Measurements from ENCODE around the gene MVB12B. TPM values are rescaled to one million over a fixed set of nuclear protein-coding genes. Genes with fewer than 3 reads are reported as not detected.
A peak's percentile ranks its signal among the peaks of the same experiment; 100 is the strongest.

The MVB12B gene
- total and polyA plus RNA-seq, 7 donors = 1.5 to 25.6 (median 11.6) TPM

GRCh38 chr9:126418608-126419007 is 92.0 kb downstream of the MVB12B start:
- Histone ChIP-seq H3K27ac (no peak overlapping the region), H3K4me3 (no peak overlapping the region), H3K9me3 (no peaks in the 10 kb centered on the region), H3K36me3 (ENCODE audit: insufficient read depth in 1 of 2, low read depth in 1 of 2) (peaks cover 0 to 8% of the 10 kb centered on the region in 2 donors), H3K27me3 (ENCODE audit: insufficient read depth in 3 of 3, low read length in 2 of 3) (no peaks in the 10 kb centered on the region), H3K4me1 (peaks cover 33% of the 10 kb centered on the region)
- no peak for ATAC-seq
- no peak for TF ChIP-seq CTCF (IDR thresholded peaks at IDR 0.05)
- intact Hi-C loops (cut with DNase I) = no loop called here
- DNase-seq = no peak
- whole genome bisulfite sequencing, 3 donors = 88 to 94% (median 88%) methylated on average over 6 of the region's 6 CpGs

GRCh38 chr9:126419475-126419874 is 92.8 kb downstream of the MVB12B start:
- peak; percentile 61 to 77 for DNase-seq
- Histone ChIP-seq H3K27ac (peak overlapping the region; percentile 53), H3K27me3 (ENCODE audit: insufficient read depth in 3 of 3, low read length in 2 of 3) (no peaks in the 10 kb centered on the region), H3K4me3 (no peak overlapping the region), H3K36me3 (ENCODE audit: insufficient read depth in 1 of 2, low read depth in 1 of 2) (peaks cover 0 to 14% of the 10 kb centered on the region in 2 donors), H3K9me3 (no peaks in the 10 kb centered on the region), H3K4me1 (peaks cover 33% of the 10 kb centered on the region)
- ATAC-seq = peak; percentile 90 to 95 (median 92)
- WGBS, 3 donors = 38 to 50% (median 42%) methylated on average over 6 of the region's 6 CpGs
- TF ChIP-seq CTCF (IDR thresholded peaks at IDR 0.05) = no peak
- intact Hi-C loops (cut with DNase I) = no loop called here

- 69 to 87% (median 80%) methylated on average over 7 of the region's 7 CpGs for WGBS, 3 donors
- DNase-seq = no peak
- peak in 1 of 4 donors; percentile 16 for ATAC-seq
- peaks cover 0 to 10% of the 10 kb centered on the region in 2 donors for H3K36me3 ChIP-seq (ENCODE audit: insufficient read depth in 1 of 2, low read depth in 1 of 2)
- no peak overlapping the region for H3K4me3 ChIP-seq
- no peaks in the 10 kb centered on the region for H3K9me3 ChIP-seq
- H3K27ac ChIP-seq = peak overlapping the region; percentile 53
- peaks cover 33% of the 10 kb centered on the region for H3K4me1 ChIP-seq
- H3K27me3 ChIP-seq (ENCODE audit: insufficient read depth in 3 of 3, low read length in 2 of 3) = no peaks in the 10 kb centered on the region
- intact Hi-C loops (cut with DNase I) = no loop called here
- TF ChIP-seq CTCF (IDR thresholded peaks at IDR 0.05) = no peak
These were observed 93.5 kb downstream of the MVB12B start for GRCh38 chr9:126420135-126420534.

GRCh38 chr9:126420643-126421564 is 94.3 kb downstream of the MVB12B start:
- H3K27me3 ChIP-seq (ENCODE audit: insufficient read depth in 3 of 3, low read length in 2 of 3) = no peaks in the 10 kb centered on the region
- DNase-seq (no peak), ATAC-seq (no peak)
- no peak overlapping the region for H3K27ac ChIP-seq
- TF ChIP-seq CTCF (IDR thresholded peaks at IDR 0.05) = no peak
- H3K9me3 ChIP-seq = no peaks in the 10 kb centered on the region
- H3K36me3 ChIP-seq (ENCODE audit: insufficient read depth in 1 of 2, low read depth in 1 of 2) = peaks cover 0 to 11% of the 10 kb centered on the region in 2 donors
- 81 to 86% (median 81%) methylated on average over 17 of the region's 17 CpGs for WGBS, 3 donors
- intact Hi-C loops (cut with DNase I) = no loop called here
- peaks cover 33% of the 10 kb centered on the region for H3K4me1 ChIP-seq
- H3K4me3 ChIP-seq = no peak overlapping the region

All from psoas muscle (tissue), 8 donors.